ENCODE data around the gene SORCS2. TPM values are rescaled to one million over a fixed set of nuclear protein-coding genes. Genes with fewer than 3 reads are reported as not detected.

Gene SORCS2
- total and polyA plus RNA-seq, 2 donors: 2.2 to 2.7 TPM

DNA sequence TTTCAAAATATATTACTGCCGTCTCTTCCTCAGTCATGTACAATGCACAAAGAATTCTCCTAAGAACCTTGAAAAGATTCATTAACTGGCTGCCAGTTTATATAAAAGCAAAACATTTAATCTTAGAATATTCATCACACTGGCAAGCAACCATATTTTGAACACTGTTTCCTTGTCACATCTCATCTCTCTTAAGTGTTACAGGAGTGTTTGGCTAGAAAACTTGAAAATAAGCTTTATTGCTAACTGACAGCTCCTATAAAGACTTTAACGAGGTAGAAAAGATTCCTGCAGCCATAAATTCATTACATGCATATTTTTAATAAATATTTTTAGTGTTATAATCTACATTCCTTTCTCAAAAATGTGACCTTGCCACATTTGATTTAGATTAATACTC, 597.7 kb downstream of the SORCS2 start:
- Histone ChIP-seq H3K9me3 (ENCODE audit: control insufficient read depth in 2 of 2, insufficient read depth in 1 of 2, low read length in 1 of 2) (no peaks in the 10 kb centered on the region), H3K36me3 (ENCODE audit: control insufficient read depth in 2 of 2, insufficient read depth in 2 of 2, low read length in 1 of 2) (no peaks in the 10 kb centered on the region), H3K4me3 (ENCODE audit: low read length in 2 of 2) (no peak overlapping the region), H3K27ac (ENCODE audit: low read depth in 1 of 2, low read length in 1 of 2) (no peak overlapping the region), H3K27me3 (ENCODE audit: control insufficient read depth in 2 of 2, insufficient read depth in 1 of 2, low read length in 1 of 2) (no peaks in the 10 kb centered on the region), H3K4me1 (ENCODE audit: control insufficient read depth in 2 of 2, insufficient read depth in 2 of 2, low read length in 2 of 2) (no peaks in the 10 kb centered on the region)
- no peak for DNase-seq (ENCODE audit: low read depth in 6 of 9, low spot score in 9 of 9)
- WGBS: 89% methylated on average over 2 of the region's 2 CpGs

DNA sequence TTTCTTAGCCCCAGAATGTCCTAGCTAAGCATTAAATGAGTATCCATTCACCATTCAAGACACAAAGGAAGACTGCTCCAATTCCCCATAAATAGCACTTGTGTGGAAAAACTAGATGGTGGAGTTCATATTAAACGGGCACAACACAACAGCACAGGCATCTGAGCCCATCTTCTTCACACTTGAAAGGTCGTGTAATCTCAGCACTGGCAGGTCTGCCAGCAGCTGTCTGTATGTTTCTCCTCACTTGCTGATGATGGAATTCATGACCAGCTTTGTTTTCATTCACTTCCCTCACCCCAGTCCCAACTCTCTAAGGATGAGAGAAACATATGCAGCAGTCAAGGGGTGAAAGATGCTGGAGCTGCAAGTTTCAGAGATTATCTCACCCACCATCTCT, 598.7 kb downstream of the SORCS2 start:
- Histone ChIP-seq H3K9me3 (ENCODE audit: control insufficient read depth in 2 of 2, insufficient read depth in 1 of 2, low read length in 1 of 2) (no peaks in the 10 kb centered on the region), H3K27me3 (ENCODE audit: control insufficient read depth in 2 of 2, insufficient read depth in 1 of 2, low read length in 1 of 2) (no peaks in the 10 kb centered on the region), H3K36me3 (ENCODE audit: control insufficient read depth in 2 of 2, insufficient read depth in 2 of 2, low read length in 1 of 2) (no peaks in the 10 kb centered on the region), H3K4me1 (ENCODE audit: control insufficient read depth in 2 of 2, insufficient read depth in 2 of 2, low read length in 2 of 2) (no peaks in the 10 kb centered on the region), H3K27ac (ENCODE audit: low read depth in 1 of 2, low read length in 1 of 2) (no peak overlapping the region), H3K4me3 (ENCODE audit: low read length in 2 of 2) (no peak overlapping the region)
- WGBS: 90% methylated on average over 2 of the region's 2 CpGs
- no peak for DNase-seq (ENCODE audit: low read depth in 6 of 9, low spot score in 9 of 9)

Other genes with a start within 250 kb of the SORCS2 start
- 8.8 TPM for gene TADA2B, start 149.2 kb upstream of the SORCS2 start, total RNA-seq
- 15.2 TPM for gene TADA2B, start 149.2 kb upstream of the SORCS2 start, polyA plus RNA-seq
- gene GRPEL1, start 124.5 kb upstream of the SORCS2 start, total RNA-seq: 29.7 TPM
- gene GRPEL1, start 124.5 kb upstream of the SORCS2 start, polyA plus RNA-seq: 20.4 TPM
- gene PSAPL1, start 242.4 kb downstream of the SORCS2 start, total RNA-seq: 0.09 TPM
- gene PSAPL1, start 242.4 kb downstream of the SORCS2 start, polyA plus RNA-seq: 0.64 TPM

All from thymus (tissue), 11 donors.